Measurements from ENCODE around the gene PRDM16. TPM values are rescaled to one million over a fixed set of nuclear protein-coding genes. Genes with fewer than 3 reads are reported as not detected.

Gene PRDM16
- total and polyA plus RNA-seq, 2 of the 13 experiments (the other 11 are each of a cell fraction or from before 2014, with no cell fraction given): 0.15 to 0.81 TPM

DNA sequence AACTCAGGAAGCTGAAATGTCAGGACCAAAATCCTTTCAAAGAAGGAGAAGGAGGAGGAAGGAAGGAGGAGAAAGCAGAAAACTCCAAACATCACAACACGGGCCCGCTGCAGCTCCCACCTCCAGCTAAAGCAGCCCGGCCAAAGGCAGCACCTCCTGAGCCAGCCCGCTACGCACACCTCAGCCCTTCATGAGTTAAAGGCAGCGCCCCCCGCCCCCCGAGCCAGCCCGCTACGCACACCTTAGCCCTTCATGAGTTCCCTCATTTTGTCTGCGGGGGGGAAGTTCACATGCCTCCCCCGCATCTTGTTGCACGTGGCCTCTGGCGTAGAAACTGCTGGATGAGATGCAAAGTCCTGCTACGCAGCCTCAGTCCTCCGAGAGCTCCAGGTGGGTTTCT lies 294.8 kb downstream of the PRDM16 start (continued):
- TF ChIP-seq, protein P1, sequence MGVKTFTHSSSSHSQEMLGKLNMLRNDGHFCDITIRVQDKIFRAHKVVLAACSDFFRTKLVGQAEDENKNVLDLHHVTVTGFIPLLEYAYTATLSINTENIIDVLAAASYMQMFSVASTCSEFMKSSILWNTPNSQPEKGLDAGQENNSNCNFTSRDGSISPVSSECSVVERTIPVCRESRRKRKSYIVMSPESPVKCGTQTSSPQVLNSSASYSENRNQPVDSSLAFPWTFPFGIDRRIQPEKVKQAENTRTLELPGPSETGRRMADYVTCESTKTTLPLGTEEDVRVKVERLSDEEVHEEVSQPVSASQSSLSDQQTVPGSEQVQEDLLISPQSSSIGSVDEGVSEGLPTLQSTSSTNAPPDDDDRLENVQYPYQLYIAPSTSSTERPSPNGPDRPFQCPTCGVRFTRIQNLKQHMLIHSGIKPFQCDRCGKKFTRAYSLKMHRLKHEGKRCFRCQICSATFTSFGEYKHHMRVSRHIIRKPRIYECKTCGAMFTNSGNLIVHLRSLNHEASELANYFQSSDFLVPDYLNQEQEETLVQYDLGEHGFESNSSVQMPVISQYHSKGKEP (CRISPR knock-in tag; IDR thresholded peaks at IDR 0.05): no peak
- TF ChIP-seq ZNF614 (CRISPR knock-in tag; IDR thresholded peaks at IDR 0.05; ENCODE audit: borderline replicate concordance): no peak

DNA sequence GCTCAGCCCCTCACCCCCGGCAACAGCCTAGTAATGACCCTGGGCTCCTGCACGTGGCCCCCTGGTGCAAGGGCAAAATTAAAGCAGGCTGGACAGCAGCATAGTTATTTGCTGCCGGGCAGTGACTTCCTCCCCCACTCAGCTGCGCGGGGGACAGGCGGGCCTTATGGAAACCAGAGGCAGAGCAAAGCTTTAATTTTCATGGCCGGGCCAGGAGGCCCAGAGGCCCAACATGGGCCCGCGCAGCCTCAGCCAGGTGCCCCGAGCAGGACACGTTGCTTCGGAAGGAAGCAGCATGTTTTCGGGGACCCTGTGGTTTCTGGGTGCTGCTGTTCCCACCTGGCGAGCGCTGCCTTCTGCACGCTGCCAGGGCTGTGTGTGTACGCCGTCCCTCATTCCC lies 295.5 kb downstream of the PRDM16 start:
- H2AFZ ChIP-seq (ENCODE audit: low read length): no peak overlapping the region
- POLR2A ChIA-PET: interaction anchor here (2.0 kb wide), 1 partner anchor 15 kb away, joined by 4 read pairs; no protein-coding TSS in a partner anchor
- no peak overlapping the region for H3K9ac ChIP-seq (ENCODE audit: insufficient read depth, low read depth, low read length)
- no peaks in the 10 kb centered on the region for H3K9me3 ChIP-seq (ENCODE audit: low read length)
- CTCF ChIA-PET (ENCODE audit: low intra/inter-chr PET ratio, low total read pairs): no interaction called here
- H3K4me3 ChIP-seq (replicated peaks in 1 of 3; ENCODE audit: insufficient read depth in 1 of 3, low read depth in 2 of 3, low read length in 3 of 3): no peak overlapping the region
- no peaks in the 10 kb centered on the region for H3K79me2 ChIP-seq (ENCODE audit: insufficient read depth, low read length)
- H3K27me3 ChIP-seq (ENCODE audit: control insufficient read depth in 1 of 2, insufficient read depth in 2 of 2, low read length in 2 of 2): peaks cover 8 to 35% of the 10 kb centered on the region in 2 experiments
- in situ Hi-C loops (cut with HindIII; ENCODE audit: extremely low pct_ligation_motif_present, low pct_unique_long_range_greater_than_20kb) (no loop called here), intact Hi-C loops (cut with micrococcal nuclease; ENCODE audit: unreplicated experiment) (no loop called here)
- no peak overlapping the region for H3K27ac ChIP-seq (ENCODE audit: extremely low read length, insufficient read depth, low read length)
- ATAC-seq (no peak), FAIRE-seq (no peak), DNase-seq (ENCODE audit: low spot score) (no peak)
- peaks cover 16% of the 10 kb centered on the region for H3K4me1 ChIP-seq (ENCODE audit: insufficient read depth, low read length)
- H4K20me1 ChIP-seq (ENCODE audit: insufficient read depth, low read length): no peaks in the 10 kb centered on the region
- 75% methylated on average over 16 of the region's 18 CpGs for WGBS (ENCODE audit: low lambda C conversion rate)
- H3K4me2 ChIP-seq (ENCODE audit: low read depth, low read length): no peak overlapping the region
- no TSS peak for BruUV-seq (replicated peaks)
- no peaks in the 10 kb centered on the region for H3K36me3 ChIP-seq (replicated peaks in 1 of 2; ENCODE audit: control insufficient read depth in 1 of 2, insufficient read depth in 2 of 2, low read length in 2 of 2)
- TF ChIP-seq YEATS4 (CRISPR knock-in tag; IDR thresholded peaks at IDR 0.05; ENCODE audit: borderline replicate concordance) (no peak), NR2F2 (IDR thresholded peaks at IDR 0.05; ENCODE audit: borderline replicate concordance, low read depth) (no peak), CBX1 (IDR thresholded peaks at IDR 0.05; ENCODE audit: low read depth) (no peak), ZNF224 (CRISPR knock-in tag; IDR thresholded peaks at IDR 0.05) (no peak), KLF15 (CRISPR knock-in tag; IDR thresholded peaks at IDR 0.05; ENCODE audit: borderline replicate concordance) (no peak), ZNF143 (CRISPR knock-in tag; IDR thresholded peaks at IDR 0.05) (no peak), ZBTB38 (CRISPR knock-in tag; IDR thresholded peaks at IDR 0.05) (no peak), CEBPG (CRISPR knock-in tag; IDR thresholded peaks at IDR 0.05) (no peak)
- TF ChIP-seq, protein P2, sequence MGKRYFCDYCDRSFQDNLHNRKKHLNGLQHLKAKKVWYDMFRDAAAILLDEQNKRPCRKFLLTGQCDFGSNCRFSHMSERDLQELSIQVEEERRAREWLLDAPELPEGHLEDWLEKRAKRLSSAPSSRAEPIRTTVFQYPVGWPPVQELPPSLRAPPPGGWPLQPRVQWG (CRISPR knock-in tag; IDR thresholded peaks at IDR 0.05; ENCODE audit: borderline replicate concordance, low read depth): no peak
- TF ChIP-seq, protein P3, sequence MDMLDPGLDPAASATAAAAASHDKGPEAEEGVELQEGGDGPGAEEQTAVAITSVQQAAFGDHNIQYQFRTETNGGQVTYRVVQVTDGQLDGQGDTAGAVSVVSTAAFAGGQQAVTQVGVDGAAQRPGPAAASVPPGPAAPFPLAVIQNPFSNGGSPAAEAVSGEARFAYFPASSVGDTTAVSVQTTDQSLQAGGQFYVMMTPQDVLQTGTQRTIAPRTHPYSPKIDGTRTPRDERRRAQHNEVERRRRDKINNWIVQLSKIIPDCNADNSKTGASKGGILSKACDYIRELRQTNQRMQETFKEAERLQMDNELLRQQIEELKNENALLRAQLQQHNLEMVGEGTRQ (IDR thresholded peaks at IDR 0.05; ENCODE audit: low read depth, low read length): no peak
- TF ChIP-seq, protein P3 (CRISPR knock-in tag; IDR thresholded peaks at IDR 0.05; ENCODE audit: borderline replicate concordance): no peak
- TF ChIP-seq, protein P4, sequence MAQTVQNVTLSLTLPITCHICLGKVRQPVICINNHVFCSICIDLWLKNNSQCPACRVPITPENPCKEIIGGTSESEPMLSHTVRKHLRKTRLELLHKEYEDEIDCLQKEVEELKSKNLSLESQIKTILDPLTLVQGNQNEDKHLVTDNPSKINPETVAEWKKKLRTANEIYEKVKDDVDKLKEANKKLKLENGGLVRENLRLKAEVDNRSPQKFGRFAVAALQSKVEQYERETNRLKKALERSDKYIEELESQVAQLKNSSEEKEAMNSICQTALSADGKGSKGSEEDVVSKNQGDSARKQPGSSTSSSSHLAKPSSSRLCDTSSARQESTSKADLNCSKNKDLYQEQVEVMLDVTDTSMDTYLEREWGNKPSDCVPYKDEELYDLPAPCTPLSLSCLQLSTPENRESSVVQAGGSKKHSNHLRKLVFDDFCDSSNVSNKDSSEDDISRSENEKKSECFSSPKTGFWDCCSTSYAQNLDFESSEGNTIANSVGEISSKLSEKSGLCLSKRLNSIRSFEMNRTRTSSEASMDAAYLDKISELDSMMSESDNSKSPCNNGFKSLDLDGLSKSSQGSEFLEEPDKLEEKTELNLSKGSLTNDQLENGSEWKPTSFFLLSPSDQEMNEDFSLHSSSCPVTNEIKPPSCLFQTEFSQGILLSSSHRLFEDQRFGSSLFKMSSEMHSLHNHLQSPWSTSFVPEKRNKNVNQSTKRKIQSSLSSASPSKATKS (CRISPR knock-in tag; IDR thresholded peaks at IDR 0.05): no peak
- TF ChIP-seq, protein P5, sequence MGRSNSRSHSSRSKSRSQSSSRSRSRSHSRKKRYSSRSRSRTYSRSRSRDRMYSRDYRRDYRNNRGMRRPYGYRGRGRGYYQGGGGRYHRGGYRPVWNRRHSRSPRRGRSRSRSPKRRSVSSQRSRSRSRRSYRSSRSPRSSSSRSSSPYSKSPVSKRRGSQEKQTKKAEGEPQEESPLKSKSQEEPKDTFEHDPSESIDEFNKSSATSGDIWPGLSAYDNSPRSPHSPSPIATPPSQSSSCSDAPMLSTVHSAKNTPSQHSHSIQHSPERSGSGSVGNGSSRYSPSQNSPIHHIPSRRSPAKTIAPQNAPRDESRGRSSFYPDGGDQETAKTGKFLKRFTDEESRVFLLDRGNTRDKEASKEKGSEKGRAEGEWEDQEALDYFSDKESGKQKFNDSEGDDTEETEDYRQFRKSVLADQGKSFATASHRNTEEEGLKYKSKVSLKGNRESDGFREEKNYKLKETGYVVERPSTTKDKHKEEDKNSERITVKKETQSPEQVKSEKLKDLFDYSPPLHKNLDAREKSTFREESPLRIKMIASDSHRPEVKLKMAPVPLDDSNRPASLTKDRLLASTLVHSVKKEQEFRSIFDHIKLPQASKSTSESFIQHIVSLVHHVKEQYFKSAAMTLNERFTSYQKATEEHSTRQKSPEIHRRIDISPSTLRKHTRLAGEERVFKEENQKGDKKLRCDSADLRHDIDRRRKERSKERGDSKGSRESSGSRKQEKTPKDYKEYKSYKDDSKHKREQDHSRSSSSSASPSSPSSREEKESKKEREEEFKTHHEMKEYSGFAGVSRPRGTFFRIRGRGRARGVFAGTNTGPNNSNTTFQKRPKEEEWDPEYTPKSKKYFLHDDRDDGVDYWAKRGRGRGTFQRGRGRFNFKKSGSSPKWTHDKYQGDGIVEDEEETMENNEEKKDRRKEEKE (IDR thresholded peaks at IDR 0.05): no peak
